Endothelial cell of umbilical vein (primary cell): ENCODE measurements around the gene PAK6. TPM values are rescaled to one million over a fixed set of nuclear protein-coding genes. Genes with fewer than 3 reads are reported as not detected.

Experiments
- BruUV-seq: library from RNA; stranded (reverse); fragments of 400-500 nt; replicated peaks from 2 replicates; lab custom pipeline; 2021; lab: Mats Ljungman, UMichigan
- CTCF ChIA-PET: fragments of 300-600, 350-600 bp; sonication (Branson Sonifier 250); formaldehyde crosslinking; loops from one replicate; lab custom pipeline; 2021; ENCODE audit warnings: antibody characterized with exemption, inconsistent platforms; lab: Charles Lee
- POLR2A ChIA-PET: fragments of 300-600, 350-600 bp; sonication (Branson Sonifier 250); formaldehyde crosslinking; loops from one replicate; lab custom pipeline; 2021; ENCODE audit warnings: antibody characterized with exemption, inconsistent platforms; lab: Charles Lee
- DNase-seq: peaks from one replicate; pipeline ENCODE4 v3.0.0-alpha.2; 2011; ENCODE audit warnings: low read depth, low spot score
- FAIRE-seq: peaks from 2 replicates; lab custom pipeline; 2011; peaks lifted over from hg19 to GRCh38; lab: Jason Lieb, UNC
- H2AFZ ChIP-seq: 2 replicates; pipeline ENCODE4 v1.6.0; 2012; ENCODE audit warnings: low read depth, low read length, control low read depth, inconsistent platforms
- H3K27ac ChIP-seq: 2 replicates; pipeline ENCODE4 v1.5.1; 2011; ENCODE audit warnings: low read depth, mild to moderate bottlenecking, control low read depth, low read length, moderate library complexity; ENCODE audit not compliant: insufficient read depth
- H3K27me3 ChIP-seq, 2 experiments: 2 replicates each; pipeline versions ENCODE4 v1.6.0 to v1.6.1; 2011; ENCODE audit warnings: low read length in 2 of 2, mixed read lengths in 1 of 2; ENCODE audit not compliant: control insufficient read depth in 2 of 2, insufficient read depth in 2 of 2
- H3K36me3 ChIP-seq, 2 experiments: 2 replicates in 1 of 2; 3 replicates in 1 of 2; pipeline ENCODE4 v1.5.1; 2011; ENCODE audit warnings: low read length in 2 of 2, mild to moderate bottlenecking in 1 of 2, moderate library complexity in 1 of 2; ENCODE audit not compliant: control insufficient read depth in 2 of 2, insufficient read depth in 2 of 2; ENCODE audit errors: extremely low read depth in 1 of 2
- H3K4me1 ChIP-seq: 3 replicates; pipeline ENCODE4 v1.5.1; 2011; ENCODE audit warnings: mild to moderate bottlenecking, low read length; ENCODE audit not compliant: control insufficient read depth, insufficient read depth; ENCODE audit errors: extremely low read depth
- H3K4me2 ChIP-seq: 2 replicates; pipeline ENCODE4 v1.6.1; 2011; ENCODE audit warnings: low read length, control low read depth, mixed read lengths; ENCODE audit not compliant: insufficient read depth
- H3K4me3 ChIP-seq, 3 experiments: fragments of 200-600 bp in 1 of 3; sonication (generic), shearing (Covaris generic) in 1 of 3; replicated peaks in 1 of 3; 2 replicates each; pipeline ENCODE4 v1.5.1; 2011 to 2016; ENCODE audit warnings: control low read depth in 3 of 3, low read length in 3 of 3, mild to moderate bottlenecking in 2 of 3, inconsistent platforms in 1 of 3, low read depth in 1 of 3, moderate library complexity in 1 of 3; ENCODE audit not compliant: insufficient read depth in 1 of 3
- H3K79me2 ChIP-seq: 2 replicates; pipeline ENCODE4 v1.6.0; 2012; ENCODE audit warnings: low read length, inconsistent platforms; ENCODE audit not compliant: control insufficient read depth, insufficient read depth
- H3K9ac ChIP-seq: replicated peaks from 2 replicates; pipeline ENCODE3; 2011; ENCODE audit warnings: low read length, control low read depth; ENCODE audit not compliant: insufficient read depth; ENCODE audit errors: extremely low read depth
- H3K9me1 ChIP-seq: replicated peaks from 3 replicates; pipeline ENCODE4 v1.6.0; 2011; ENCODE audit warnings: mild to moderate bottlenecking, low read length; ENCODE audit not compliant: control insufficient read depth, insufficient read depth; ENCODE audit errors: extremely low read depth
- H3K9me3 ChIP-seq: replicated peaks from 2 replicates; pipeline ENCODE4 v1.5.1; 2012; ENCODE audit warnings: low read length, inconsistent platforms; ENCODE audit not compliant: control insufficient read depth, insufficient read depth
- H4K20me1 ChIP-seq: replicated peaks from 2 replicates; pipeline ENCODE3; 2011; ENCODE audit warnings: mild to moderate bottlenecking, low read length; ENCODE audit not compliant: control insufficient read depth, insufficient read depth; ENCODE audit errors: extremely low read depth
- CTCF ChIP-seq, 2 donors: IDR thresholded peaks; 1 replicate in 1 of 2; 2 replicates in 1 of 2; pipeline ENCODE4 v1.5.1; 2011; ENCODE audit warnings: low read length in 2 of 2, mild to moderate bottlenecking in 2 of 2, moderate library complexity in 2 of 2, control low read depth in 1 of 2, inconsistent platforms in 1 of 2, low read depth in 1 of 2; ENCODE audit not compliant: insufficient read depth in 1 of 2; ENCODE audit errors: extremely low read depth in 1 of 2
- EZH2 ChIP-seq: IDR thresholded peaks from 2 replicates; pipeline ENCODE4 v1.6.1; 2012; ENCODE audit warnings: borderline replicate concordance, low read depth, mild to moderate bottlenecking, moderate library complexity, low read length, inconsistent platforms; ENCODE audit not compliant: severe bottlenecking
- FOS ChIP-seq: IDR thresholded peaks from 2 replicates; pipeline ENCODE4 v1.6.1; 2011; ENCODE audit warnings: mild to moderate bottlenecking, low read length, moderate library complexity, borderline replicate concordance; ENCODE audit not compliant: insufficient read depth
- GATA2 ChIP-seq: IDR thresholded peaks from 2 replicates; pipeline ENCODE4 v1.7.0; 2011; ENCODE audit warnings: low read depth, mild to moderate bottlenecking, moderate library complexity, mixed read lengths, low read length; ENCODE audit not compliant: insufficient read length, insufficient read depth
- JUN ChIP-seq: IDR thresholded peaks from 2 replicates; pipeline ENCODE4 v1.6.1; 2011; ENCODE audit warnings: borderline replicate concordance, low read depth; ENCODE audit not compliant: insufficient read length, insufficient read depth
- MAX ChIP-seq: IDR thresholded peaks from 2 replicates; pipeline ENCODE4 v1.6.1; 2011; ENCODE audit not compliant: insufficient read depth, insufficient read length
- MYC ChIP-seq: IDR thresholded peaks from one replicate; pipeline ENCODE4 v1.6.1; 2011; ENCODE audit warnings: mild to moderate bottlenecking, low read depth, low read length
- POLR2A ChIP-seq: IDR thresholded peaks from 2 replicates; pipeline ENCODE4 v1.6.1; 2012; ENCODE audit warnings: low read depth, mild to moderate bottlenecking, control low read depth, low read length
- POLR2AphosphoS5 ChIP-seq: IDR thresholded peaks from 2 replicates; pipeline ENCODE4 v1.6.1; 2012; ENCODE audit warnings: low read depth, mild to moderate bottlenecking, control low read depth, low read length, moderate library complexity; ENCODE audit not compliant: insufficient read depth
- dilution Hi-C: fragments of 300-500 bp; cut with MboI; formaldehyde crosslinking; loops from one replicate; pipeline ENCODE4 v1.15.0; 2019; ENCODE audit warnings: low sequenced_read_pairs; ENCODE audit not compliant: extremely low pct_ligation_motif_present
- intact Hi-C: fragments of 100-400 bp; cut with micrococcal nuclease; formaldehyde crosslinking; loops from one replicate; pipeline ENCODE4 v1.10.0; 2022
- polyA plus RNA-seq, 4 experiments: library from polyadenylated mRNA; depleted of rRNA in 3 of 4; stranded (reverse) in 3 of 4; unstranded in 1 of 4; fragments of >200 nt; gene quantifications; 2 replicates each; pipeline versions ENCODE4 v1.2.1 to v1.2.3, GENCODE V29; 2011 to 2012; ENCODE audit warnings: missing spikeins in 1 of 4
- total RNA-seq: library from RNA; stranded (reverse); gene quantifications from 2 replicates; pipeline ENCODE4 v1.2.3, GENCODE V29; 2021

The PAK6 gene
- total and polyA plus RNA-seq, 2 donors (not counting 3 experiments of a cell fraction or from before 2014, with no cell fraction given) = not detected

- intact Hi-C loops = loop anchor here (10.0 kb wide), 1 partner anchor 167 kb away; the partner anchor contains the start of gene BMF
- Histone ChIP-seq H3K9me3 (no peaks in the 10 kb centered on the region), H4K20me1 (no peaks in the 10 kb centered on the region), H3K9ac (no peak overlapping the region), H3K27ac (no peak overlapping the region), H2AFZ (no peak overlapping the region), H3K9me1 (no peaks in the 10 kb centered on the region), H3K79me2 (no peaks in the 10 kb centered on the region), H3K4me2 (no peak overlapping the region), H3K4me1 (peaks cover 3% of the 10 kb centered on the region), H3K4me3 (no peak overlapping the region), H3K36me3 (no peaks in the 10 kb centered on the region), H3K27me3 (peaks cover under 1 to 2% of the 10 kb centered on the region in 2 experiments)
- TF ChIP-seq MAX = no peak
- no peak for TF ChIP-seq POLR2AphosphoS5
- TF ChIP-seq JUN = no peak
- TF ChIP-seq GATA2 = no peak
- no peak for TF ChIP-seq MYC
- TF ChIP-seq FOS = no peak
- no peak for TF ChIP-seq EZH2
- TF ChIP-seq CTCF (IDR thresholded peaks at IDR 0.05; ENCODE audit: extremely low read depth in 1 of 2, insufficient read depth in 1 of 2, low read depth in 1 of 2, low read length in 2 of 2) = no peak
- TF ChIP-seq POLR2A = no peak
- dilution Hi-C loops = no loop called here
- DNase-seq = no peak
- ChIA-PET CTCF (interaction anchor here (0.9 to 20.1 kb wide), 7 partner anchors 9 to 225 kb away, joined by 3 to 879 read pairs (median 63); partner anchors contain the start of genes PAK6 and PLCB2), POLR2A (no interaction called here)
- no peak for FAIRE-seq
- BruUV-seq = no TSS peak
Measured at GRCh38 chr15:40271685-40272484, 33.0 kb downstream of the PAK6 start.
